Endothelial cell of umbilical vein (primary cell): Measurements from ENCODE around the gene SYNE3.

Experiments
- CTCF ChIP-seq, 2 donors: IDR thresholded peaks; 1 replicate in 1 of 2; 2 replicates in 1 of 2; pipeline ENCODE4 v1.5.1; 2011; ENCODE audit warnings: low read length in 2 of 2, mild to moderate bottlenecking in 2 of 2, moderate library complexity in 2 of 2, control low read depth in 1 of 2, inconsistent platforms in 1 of 2, low read depth in 1 of 2; ENCODE audit not compliant: insufficient read depth in 1 of 2; ENCODE audit errors: extremely low read depth in 1 of 2
- EZH2 ChIP-seq: IDR thresholded peaks from 2 replicates; pipeline ENCODE4 v1.6.1; 2012; ENCODE audit warnings: borderline replicate concordance, low read depth, mild to moderate bottlenecking, moderate library complexity, low read length, inconsistent platforms; ENCODE audit not compliant: severe bottlenecking
- FOS ChIP-seq: IDR thresholded peaks from 2 replicates; pipeline ENCODE4 v1.6.1; 2011; ENCODE audit warnings: mild to moderate bottlenecking, low read length, moderate library complexity, borderline replicate concordance; ENCODE audit not compliant: insufficient read depth
- GATA2 ChIP-seq: IDR thresholded peaks from 2 replicates; pipeline ENCODE4 v1.7.0; 2011; ENCODE audit warnings: low read depth, mild to moderate bottlenecking, moderate library complexity, mixed read lengths, low read length; ENCODE audit not compliant: insufficient read length, insufficient read depth
- JUN ChIP-seq: IDR thresholded peaks from 2 replicates; pipeline ENCODE4 v1.6.1; 2011; ENCODE audit warnings: borderline replicate concordance, low read depth; ENCODE audit not compliant: insufficient read length, insufficient read depth
- MYC ChIP-seq: IDR thresholded peaks from one replicate; pipeline ENCODE4 v1.6.1; 2011; ENCODE audit warnings: mild to moderate bottlenecking, low read depth, low read length
- POLR2A ChIP-seq: IDR thresholded peaks from 2 replicates; pipeline ENCODE4 v1.6.1; 2012; ENCODE audit warnings: low read depth, mild to moderate bottlenecking, control low read depth, low read length
- POLR2AphosphoS5 ChIP-seq: IDR thresholded peaks from 2 replicates; pipeline ENCODE4 v1.6.1; 2012; ENCODE audit warnings: low read depth, mild to moderate bottlenecking, control low read depth, low read length, moderate library complexity; ENCODE audit not compliant: insufficient read depth
- TF ChIP-seq, protein P1 (sequence below): IDR thresholded peaks from 2 replicates; pipeline ENCODE4 v1.6.1; 2011; ENCODE audit not compliant: insufficient read depth, insufficient read length

DNA sequence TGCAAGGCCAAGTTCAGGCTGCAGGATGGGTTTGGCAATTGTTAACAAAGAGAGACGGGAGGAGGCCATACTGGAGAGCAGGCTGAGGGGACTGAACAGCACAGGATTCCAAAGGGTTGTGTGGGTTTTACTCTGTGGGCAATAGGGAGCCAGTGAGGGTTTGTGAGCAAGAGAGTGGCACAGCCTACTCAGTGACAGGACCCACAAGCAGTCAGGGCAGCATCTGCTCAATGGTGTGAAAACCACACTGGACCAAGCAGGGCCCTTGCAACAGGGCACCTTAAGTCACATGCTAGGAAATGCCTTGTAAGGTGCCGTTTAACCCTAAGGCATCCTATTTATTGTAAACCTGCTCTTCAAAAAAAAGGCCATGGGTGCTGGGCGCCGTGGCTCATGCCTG is 22.0 kb downstream of the SYNE3 start:
- no peak for TF ChIP-seq POLR2A
- TF ChIP-seq CTCF (IDR thresholded peaks at IDR 0.05; ENCODE audit: extremely low read depth in 1 of 2, insufficient read depth in 1 of 2, low read depth in 1 of 2, low read length in 2 of 2): no peak
- TF ChIP-seq POLR2AphosphoS5: no peak
- no peak for TF ChIP-seq EZH2
- TF ChIP-seq GATA2: no peak
- TF ChIP-seq JUN: no peak
- TF ChIP-seq, protein P1, sequence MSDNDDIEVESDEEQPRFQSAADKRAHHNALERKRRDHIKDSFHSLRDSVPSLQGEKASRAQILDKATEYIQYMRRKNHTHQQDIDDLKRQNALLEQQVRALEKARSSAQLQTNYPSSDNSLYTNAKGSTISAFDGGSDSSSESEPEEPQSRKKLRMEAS: no peak
- no peak for TF ChIP-seq MYC
- TF ChIP-seq FOS: no peak
